Stimulated activated CD8-positive, alpha-beta memory T cell treated with anti-CD3 and anti-CD28 coated beads, Interleukin-12 subunit alpha, Interleukin-12 subunit beta, amount 100 ng/mL, for 1 hour (primary cell): ENCODE data around the gene TEAD4.

Source experiments
- DNase-seq: peaks from one replicate; pipeline ENCODE4 v3.0.0-alpha.2; 2020; ENCODE audit warnings: low read depth

The TEAD4 gene

DNA sequence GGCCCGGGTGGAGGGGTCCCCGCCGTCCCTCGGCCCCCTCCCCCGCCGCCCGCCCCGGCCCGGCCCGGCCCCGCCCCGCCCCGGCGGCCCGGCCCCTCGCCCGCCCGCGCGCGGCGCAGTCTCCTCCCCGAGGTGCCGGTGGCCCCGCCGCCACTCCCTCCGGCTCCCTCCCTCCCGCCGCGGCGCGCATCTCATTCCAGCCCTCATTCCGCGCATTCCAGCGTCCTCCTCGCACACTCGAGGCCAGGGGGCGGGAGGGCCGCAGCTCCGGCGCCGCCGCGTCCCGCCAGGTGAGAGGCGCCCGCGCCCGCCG, at the start of gene TEAD4:
Gene TEAD4 (plus strand): TSS at position 206 of the 313 bp plus-strand sequence.
- DNase-seq, result no peak

GRCh38 chr12:2912216-2912575, 47.0 kb upstream of the TEAD4 start:
- DNase-seq, result no peak

DNA sequence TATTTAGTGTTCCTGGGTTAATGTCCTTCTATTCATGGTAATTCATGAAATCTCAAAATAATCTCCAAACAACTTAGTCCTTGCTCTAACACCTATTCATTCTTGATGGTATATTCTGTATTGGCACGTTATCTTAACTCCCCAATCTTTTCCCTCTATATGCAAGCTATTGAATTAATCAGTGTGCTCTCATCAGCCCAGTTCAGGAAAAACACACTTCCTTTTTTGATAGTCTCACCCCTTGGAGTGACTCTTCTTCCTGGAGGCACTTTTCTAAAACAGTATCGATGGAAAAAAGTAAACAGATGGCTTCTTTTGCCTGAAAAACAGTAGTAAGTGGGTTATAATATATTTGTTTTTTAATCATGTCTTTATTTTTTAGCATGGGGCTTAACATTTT, 39.9 kb upstream of the TEAD4 start:
- no peak for DNase-seq

DNA sequence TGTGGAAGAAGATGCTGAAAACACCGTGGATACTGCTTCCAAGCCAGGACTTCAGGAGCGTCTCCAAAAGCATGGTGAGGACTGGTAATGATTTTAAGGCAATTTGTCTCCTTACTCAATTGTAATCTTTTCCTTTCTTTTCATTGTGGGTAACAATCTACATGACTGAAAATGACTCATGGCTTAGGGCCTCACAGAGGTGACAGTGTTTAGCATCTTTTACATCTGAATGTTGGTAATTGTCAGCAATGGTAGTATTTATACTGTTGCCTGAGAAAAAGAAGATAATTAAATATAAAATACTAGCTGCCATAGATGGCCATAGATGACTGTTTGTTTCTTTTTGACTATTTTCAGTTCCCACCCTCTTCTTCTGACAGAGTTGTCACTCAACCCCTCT, 36.9 kb upstream of the TEAD4 start:
- no peak for DNase-seq

- no peak for DNase-seq
These were observed 36.1 kb upstream of the TEAD4 start for GRCh38 chr12:2923057-2923456.

DNA sequence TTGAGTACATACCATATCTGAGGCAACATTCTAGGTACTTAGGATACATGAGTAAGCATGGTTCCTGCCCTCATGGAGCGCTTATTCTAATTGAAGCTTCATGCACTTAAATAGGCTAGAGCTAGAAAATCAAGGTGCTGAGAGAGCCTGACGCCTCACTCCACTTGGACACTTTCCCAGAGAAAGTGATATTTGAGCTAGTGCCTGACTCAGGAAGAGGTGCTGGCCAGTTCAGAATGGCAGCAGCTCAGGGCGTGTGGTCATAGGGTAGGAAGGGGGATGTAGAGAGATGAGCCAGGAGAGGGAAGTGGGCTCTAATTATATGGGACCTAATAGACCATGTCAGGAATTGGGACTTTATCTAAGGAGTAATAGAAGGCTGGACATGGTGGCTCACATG, 35.2 kb upstream of the TEAD4 start:
- DNase-seq, result no peak

GRCh38 chr12:2925322-2925995, 33.7 kb upstream of the TEAD4 start:
- DNase-seq, result no peak

DNA sequence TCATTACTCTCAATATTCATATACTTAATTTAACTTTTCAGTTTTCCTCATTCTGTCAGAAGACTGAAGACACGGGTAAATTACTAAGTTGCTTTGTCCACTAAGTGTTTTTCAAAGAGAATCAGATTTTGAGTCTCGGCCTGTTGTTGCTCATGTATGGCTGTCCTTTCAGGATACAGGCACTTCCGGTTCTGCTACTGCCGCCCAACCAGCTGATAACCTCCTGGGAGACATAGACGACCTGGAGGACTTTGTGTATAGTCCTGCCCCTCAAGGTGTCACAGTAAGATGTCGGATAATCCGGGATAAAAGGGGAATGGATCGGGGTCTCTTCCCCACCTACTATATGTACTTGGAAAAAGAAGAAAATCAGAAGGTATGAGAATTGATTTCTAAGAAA, 28.3 kb upstream of the TEAD4 start:
- DNase-seq, result no peak

- no peak for DNase-seq
These were observed 25.6 kb upstream of the TEAD4 start for GRCh38 chr12:2933586-2933985.

GRCh38 chr12:2934371-2934770, 24.8 kb upstream of the TEAD4 start:
- no peak for DNase-seq

DNA sequence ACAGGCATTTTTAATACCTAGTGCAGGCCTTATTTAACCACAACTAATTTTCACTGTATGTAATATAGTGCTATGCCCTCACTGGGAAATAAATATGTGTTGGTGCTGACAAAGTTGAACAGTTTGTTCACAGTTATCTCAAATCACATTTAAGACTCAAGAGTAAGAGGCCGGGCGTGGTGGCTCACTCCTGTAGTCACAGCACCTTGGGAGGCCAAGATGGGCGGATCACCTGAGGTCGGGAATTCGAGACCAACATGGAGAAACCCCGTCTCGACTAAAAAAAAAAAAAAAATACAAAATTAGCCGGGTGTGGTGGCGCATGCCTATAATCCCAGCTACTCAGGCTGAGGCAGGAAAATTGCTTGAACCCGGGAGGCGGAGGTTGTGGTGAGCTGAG, 22.9 kb upstream of the TEAD4 start:
- no peak for DNase-seq

- DNase-seq, result no peak
These were observed 21.7 kb upstream of the TEAD4 start for GRCh38 chr12:2937500-2937899.

- no peak for DNase-seq
These were observed 20.0 kb upstream of the TEAD4 start for GRCh38 chr12:2939191-2939590.

DNA sequence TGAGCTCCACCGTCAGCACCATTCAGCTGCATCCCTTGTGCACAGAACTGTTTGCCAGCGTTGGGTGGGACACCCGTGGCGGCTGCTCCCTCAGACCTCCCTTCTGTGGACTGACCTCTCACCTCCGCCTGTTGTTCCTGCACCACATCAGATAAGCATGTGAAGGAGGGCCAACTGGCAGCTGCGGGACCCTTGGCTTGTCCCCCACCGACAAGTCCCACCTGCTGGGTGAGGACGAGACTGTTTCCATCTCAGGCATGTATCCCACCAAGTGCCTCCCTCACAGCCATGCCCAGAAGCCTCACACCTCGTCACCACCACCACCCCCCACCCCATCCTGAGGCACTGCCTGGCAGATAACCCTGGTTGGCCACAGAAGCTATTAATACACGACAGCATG, 18.6 kb upstream of the TEAD4 start:
- DNase-seq, result no peak

GRCh38 chr12:2941524-2941923, 17.7 kb upstream of the TEAD4 start:
- no peak for DNase-seq

- peak; percentile 24 for DNase-seq
These were observed 14.7 kb upstream of the TEAD4 start for GRCh38 chr12:2944401-2945047.

DNA sequence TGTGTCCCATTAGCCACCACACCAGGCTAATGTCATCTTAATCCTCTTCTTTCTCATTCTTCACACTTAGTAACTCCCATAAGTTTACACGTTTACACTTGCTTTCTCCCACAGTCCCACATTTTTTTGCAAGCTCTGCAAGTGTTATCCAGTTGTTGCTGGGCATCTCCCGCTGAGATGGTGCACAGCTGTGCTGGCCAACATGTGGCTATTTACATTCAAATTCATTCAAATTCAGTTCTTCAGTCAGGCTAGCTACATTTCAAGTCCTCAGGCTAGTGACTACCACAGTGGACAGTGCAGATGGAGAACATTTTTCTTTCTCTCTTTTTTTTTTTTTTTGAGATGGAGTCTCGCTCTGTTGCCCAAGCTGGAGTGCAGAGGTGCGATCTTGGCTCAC, 9.8 kb upstream of the TEAD4 start:
- no peak for DNase-seq

- no peak for DNase-seq
These were observed 3.3 kb upstream of the TEAD4 start for GRCh38 chr12:2955888-2956287.

DNA sequence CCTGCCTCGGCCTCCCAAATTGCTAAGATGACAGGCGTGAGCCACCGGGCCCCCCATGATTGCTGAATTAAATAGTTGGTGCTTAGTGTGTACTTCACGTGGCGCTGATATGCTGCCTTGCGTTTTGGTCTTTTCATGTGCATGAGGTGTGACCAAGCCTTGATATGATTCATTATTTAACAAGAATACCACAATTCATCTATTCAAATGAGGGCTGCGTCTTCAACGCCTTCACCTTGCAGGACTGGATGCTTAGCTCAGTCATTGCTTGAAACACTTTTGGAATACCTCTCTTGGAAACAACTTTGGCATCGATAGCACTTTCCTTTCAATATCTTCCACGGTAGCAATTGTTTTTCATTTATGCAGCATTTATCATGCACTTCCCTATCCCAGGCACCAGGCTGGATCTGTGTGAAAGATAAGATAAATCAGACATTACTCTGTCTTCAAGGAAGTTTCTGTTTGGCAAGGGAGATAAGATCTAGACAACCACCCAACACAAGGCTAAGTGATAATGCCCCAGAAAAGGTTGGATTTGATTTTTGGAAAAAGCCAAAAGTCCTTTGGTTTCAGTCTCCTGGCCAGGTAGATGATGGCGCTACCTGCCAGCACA, 1.3 kb upstream of the TEAD4 start:
- no peak for DNase-seq

- no peak for DNase-seq
These were observed 585 bp upstream of the TEAD4 start for GRCh38 chr12:2958432-2959191.

GRCh38 chr12:2959505-2960389, 550 bp downstream of the TEAD4 start:
- DNase-seq, result no peak

GRCh38 chr12:2960390-2960956, 1.3 kb downstream of the TEAD4 start:
- DNase-seq, result no peak
